ENCODE measurements around the gene XRN2.

The XRN2 gene

GRCh38 chr20:21301940-21302663, 1.0 kb upstream of the XRN2 start:
- no peak for DNase-seq

- no peak for DNase-seq
These were observed 469 bp upstream of the XRN2 start for GRCh38 chr20:21302664-21303060.

- no peak for DNase-seq
These were observed 898 bp downstream of the XRN2 start for GRCh38 chr20:21303872-21304586.

GRCh38 chr20:21308340-21308739, 5.2 kb downstream of the XRN2 start:
- DNase-seq = no peak

GRCh38 chr20:21309678-21310467, 6.7 kb downstream of the XRN2 start:
- DNase-seq = no peak

GRCh38 chr20:21312813-21313474, 9.8 kb downstream of the XRN2 start:
- no peak for DNase-seq

GRCh38 chr20:21315138-21315537, 12.0 kb downstream of the XRN2 start:
- DNase-seq = no peak

- DNase-seq = no peak
These were observed 19.1 kb downstream of the XRN2 start for GRCh38 chr20:21322083-21322710.

GRCh38 chr20:21322921-21323331, 19.8 kb downstream of the XRN2 start:
- no peak for DNase-seq

- no peak for DNase-seq
These were observed 20.5 kb downstream of the XRN2 start for GRCh38 chr20:21323640-21324039.

GRCh38 chr20:21324126-21324525, 21.0 kb downstream of the XRN2 start:
- no peak for DNase-seq

GRCh38 chr20:21325296-21325695, 22.2 kb downstream of the XRN2 start:
- DNase-seq = no peak

GRCh38 chr20:21326700-21327099, 23.6 kb downstream of the XRN2 start:
- no peak for DNase-seq

- DNase-seq = no peak
These were observed 33.5 kb downstream of the XRN2 start for GRCh38 chr20:21336455-21337151.

- no peak for DNase-seq
These were observed 35.2 kb downstream of the XRN2 start for GRCh38 chr20:21338291-21338690.

- DNase-seq = no peak
These were observed 36.4 kb downstream of the XRN2 start for GRCh38 chr20:21339499-21339898.

GRCh38 chr20:21340991-21341697, 38.0 kb downstream of the XRN2 start:
- no peak for DNase-seq

- no peak for DNase-seq
These were observed 39.7 kb downstream of the XRN2 start for GRCh38 chr20:21342656-21343345.

- DNase-seq = no peak
These were observed 41.2 kb downstream of the XRN2 start for GRCh38 chr20:21344206-21344900.

GRCh38 chr20:21344961-21345360, 41.8 kb downstream of the XRN2 start:
- no peak for DNase-seq

All from NCI-H1436 treated with DMSO at 0.1 percent for 48 hours (cell line).